GM12878 (cell line): Measurements from ENCODE around the gene CHRNA9. TPM values are rescaled to one million over a fixed set of nuclear protein-coding genes. Genes with fewer than 3 reads are reported as not detected.

Experiments used
- ATF2 ChIP-seq: IDR thresholded peaks from 2 replicates; pipeline ENCODE4 v1.6.1; 2012; ENCODE audit warnings: low read length, inconsistent platforms
- ATF7 ChIP-seq: fragments of 450-650 bp; IDR thresholded peaks from 2 replicates; pipeline ENCODE4 v1.6.1; 2016; ENCODE audit warnings: low read depth, mild to moderate bottlenecking
- BHLHE40 ChIP-seq, 2 experiments: fragments of 450-650 bp in 1 of 2; IDR thresholded peaks; 2 replicates each; pipeline ENCODE4 v1.6.1; 2011 to 2017; ENCODE audit warnings: low read depth in 2 of 2, borderline replicate concordance in 1 of 2, improper control_type of control experiment in 1 of 2, low read length in 1 of 2, mild to moderate bottlenecking in 1 of 2
- CBX5 ChIP-seq: sonication (generic); IDR thresholded peaks from 2 replicates; pipeline ENCODE4 v1.6.1; 2016; ENCODE audit warnings: low read depth, moderate library complexity, mild to moderate bottlenecking, inconsistent platforms
- CEBPZ ChIP-seq: fragments of 150-350 bp; IDR thresholded peaks from 2 replicates; pipeline ENCODE4 v1.6.1; 2016; ENCODE audit warnings: low read depth, low read length
- CREB1 ChIP-seq: IDR thresholded peaks from 2 replicates; pipeline ENCODE4 v1.6.1; 2012; ENCODE audit warnings: low read depth, mild to moderate bottlenecking, inconsistent platforms
- DPF2 ChIP-seq: fragments of 450-650 bp; IDR thresholded peaks from 2 replicates; pipeline ENCODE4 v1.6.1; 2017; ENCODE audit warnings: mild to moderate bottlenecking
- ETV6 ChIP-seq, 2 experiments: fragments of 450-650 bp in 1 of 2; IDR thresholded peaks in 1 of 2; conservative IDR thresholded peaks in 1 of 2; 2 replicates each; pipeline ENCODE4 v1.6.1; 2014; ENCODE audit warnings: antibody characterized with exemption in 1 of 2, borderline replicate concordance in 1 of 2, low read depth in 1 of 2, mild to moderate bottlenecking in 1 of 2, moderate library complexity in 1 of 2
- IKZF1 ChIP-seq: fragments of 450-650 bp; conservative IDR thresholded peaks from 2 replicates; pipeline ENCODE4 v1.6.1; 2017; ENCODE audit warnings: antibody characterized with exemption, mild to moderate bottlenecking
- KAT2A ChIP-seq: conservative IDR thresholded peaks from 2 replicates; pipeline ENCODE4 v1.6.1; 2011; ENCODE audit warnings: low read depth, low read length; ENCODE audit not compliant: control insufficient read depth
- MLLT1 ChIP-seq: fragments of 450-650 bp; IDR thresholded peaks from 2 replicates; pipeline ENCODE4 v1.6.1; 2016; ENCODE audit warnings: mild to moderate bottlenecking
- MTA2 ChIP-seq: fragments of 450-650 bp; IDR thresholded peaks from 2 replicates; pipeline ENCODE4 v1.6.1; 2016; ENCODE audit warnings: low read depth, mild to moderate bottlenecking, moderate library complexity
- NBN ChIP-seq: fragments of 450-650 bp; IDR thresholded peaks from 2 replicates; pipeline ENCODE4 v1.6.1; 2016
- POLR2A ChIP-seq: IDR thresholded peaks from 2 replicates; pipeline ENCODE4 v1.6.1; 2011; ENCODE audit warnings: low read depth, mild to moderate bottlenecking, low read length
- POU2F2 ChIP-seq: IDR thresholded peaks from 3 replicates; pipeline ENCODE4 v1.6.1; 2011; ENCODE audit warnings: low read depth, mild to moderate bottlenecking, low read length, borderline replicate concordance
- SMC3 ChIP-seq: IDR thresholded peaks from 2 replicates; pipeline ENCODE4 v1.6.1; 2011; ENCODE audit warnings: low read length, improper control_type of control experiment, borderline replicate concordance
- SRF ChIP-seq, 2 experiments: IDR thresholded peaks; 2 replicates each; pipeline ENCODE4 v1.6.1; 2011; ENCODE audit warnings: low read depth in 2 of 2, low read length in 2 of 2, mild to moderate bottlenecking in 1 of 2, moderate library complexity in 1 of 2
- STAT1 ChIP-seq: fragments of 450-650 bp; conservative IDR thresholded peaks from 2 replicates; pipeline ENCODE4 v1.6.1; 2014; ENCODE audit warnings: antibody characterized with exemption, mild to moderate bottlenecking
- ZBTB40 ChIP-seq: fragments of 450-650 bp; IDR thresholded peaks from 2 replicates; pipeline ENCODE4 v1.6.1; 2016; ENCODE audit warnings: mild to moderate bottlenecking, moderate library complexity, borderline replicate concordance
- ZNF274 ChIP-seq: IDR thresholded peaks from one replicate; pipeline ENCODE4 v1.8.0; 2011; ENCODE audit not compliant: insufficient read length, insufficient read depth
- polyA plus RNA-seq, 11 experiments: library from polyadenylated mRNA; depleted of rRNA in 4 of 11; unstranded in 6 of 11; stranded (reverse) in 5 of 11; fragments of >200 nt; fragmentation: Nextera tagmentation in 4 of 11; fragmentation: Illumina TruSeq in 1 of 11; extraction: Ambion mirVana in 4 of 11; extraction: Trizol in 1 of 11; gene quantifications; 1 replicate in 1 of 11; 2 replicates in 10 of 11; pipeline versions ENCODE4 v1.2.1 to v1.2.3, GENCODE V29; 2011 to 2016; ENCODE audit warnings: inconsistent platforms in 2 of 11, missing spikeins in 2 of 11, low read depth in 1 of 11
- total RNA-seq, 4 experiments: library from RNA; depleted of rRNA in 3 of 4; stranded (reverse); fragments of >200 nt in 3 of 4; fragmentation: Illumina TruSeq in 1 of 4; extraction: Trizol in 1 of 4; gene quantifications; 2 replicates each; pipeline versions ENCODE4 v1.2.1 to v1.2.3, GENCODE V29; 2013 to 2021

CHRNA9 gene
- total and polyA plus RNA-seq, 10 of the 15 experiments (the other 5 are each of a cell fraction or from before 2014, with no cell fraction given), result 0.05 to 0.09 (median 0.08) TPM; not detected in 7

- TF ChIP-seq ATF2 (no peak), POU2F2 (peak; percentile 78; the same call in 2 of the 3 replicates), SRF (IDR thresholded peaks at IDR 0.05; ENCODE audit: low read depth in 2 of 2, low read length in 2 of 2) (no peak), STAT1 (peak; percentile 36; the same call in 1 of the 2 replicates), POLR2A (peak; percentile 49), ZNF274 (no peak), IKZF1 (peak; percentile 99), ATF7 (peak; percentile 77; the same call in 1 of the 2 replicates), MLLT1 (peak; percentile 86; the same call in 1 of the 2 replicates), KAT2A (no peak), SMC3 (peak; percentile 89), MTA2 (peak; percentile 94), DPF2 (peak; percentile 89), CEBPZ (no peak), NBN (peak; percentile 97), BHLHE40 (IDR thresholded peaks at IDR 0.05; ENCODE audit: borderline replicate concordance in 1 of 2, low read depth in 2 of 2, low read length in 1 of 2) (peak; percentile 67 to 74), ETV6 (conservative IDR thresholded peaks at IDR 0.05 in 1 of 2, IDR thresholded peaks at IDR 0.05 in 1 of 2; ENCODE audit: borderline replicate concordance in 1 of 2, low read depth in 1 of 2) (peak in 1 of 2 experiments; percentile 72; a peak in 1 of 4 replicates), CREB1 (no peak), CBX5 (no peak), ZBTB40 (no peak)
Measured at GRCh38 chr4:40309250-40309774, 25.8 kb upstream of the CHRNA9 start (continued).
